Natural killer cell (primary cell): ENCODE measurements around the gene CAT. TPM values are rescaled to one million over a fixed set of nuclear protein-coding genes. Genes with fewer than 3 reads are reported as not detected.

ENCODE experiments used
- ATAC-seq, 3 donors: fragments of 150-1000 bp in 2 of 3; fragments of 200-7000 bp in 1 of 3; cut with Tn5 transposase; 1 replicate in 1 of 3; 2 replicates in 2 of 3; pipeline ENCODE4 v1.10.0; 2021; ENCODE audit warnings: mild to moderate bottlenecking in 2 of 3, moderate library complexity in 2 of 3
- DNase-seq, 2 donors: peaks; one replicate each; pipeline versions ENCODE4 v3.0.0 to v3.0.0-alpha.2; 2013 to 2021; ENCODE audit warnings: mixed read lengths in 1 of 2
- H3K27ac ChIP-seq: one replicate; pipeline ENCODE4 v1.5.1; 2013; ENCODE audit warnings: mild to moderate bottlenecking, low read length
- H3K27me3 ChIP-seq: one replicate; pipeline ENCODE4 v1.6.1; 2013; ENCODE audit warnings: low read length; ENCODE audit not compliant: control insufficient read depth, insufficient read depth
- H3K36me3 ChIP-seq: one replicate; pipeline ENCODE4 v1.6.1; 2013; ENCODE audit warnings: low read length; ENCODE audit not compliant: control insufficient read depth, insufficient read depth
- H3K4me1 ChIP-seq: one replicate; pipeline ENCODE4 v1.6.1; 2013; ENCODE audit warnings: low read length; ENCODE audit not compliant: control insufficient read depth, insufficient read depth
- H3K4me3 ChIP-seq: one replicate; pipeline ENCODE4 v1.5.1; 2013; ENCODE audit warnings: low read length
- H3K9me3 ChIP-seq: one replicate; pipeline ENCODE4 v1.6.1; 2013; ENCODE audit warnings: low read length; ENCODE audit not compliant: control insufficient read depth, insufficient read depth
- H3K27ac Mint-ChIP-seq, 2 donors: one replicate each; pipeline ENCODE4 v1.8.0; 2022; ENCODE audit warnings: mild to moderate bottlenecking in 2 of 2, mixed read lengths in 2 of 2, moderate library complexity in 1 of 2
- H3K27me3 Mint-ChIP-seq, 2 donors: one replicate each; pipeline ENCODE4 v1.8.0; 2022; ENCODE audit warnings: low read depth in 2 of 2, mixed read lengths in 2 of 2
- H3K36me3 Mint-ChIP-seq: one replicate; pipeline ENCODE4 v1.8.0; 2022; ENCODE audit warnings: mixed read lengths
- H3K4me1 Mint-ChIP-seq, 2 donors: one replicate each; pipeline ENCODE4 v1.8.0; 2022; ENCODE audit warnings: mixed read lengths in 2 of 2
- H3K4me3 Mint-ChIP-seq: one replicate; pipeline ENCODE4 v1.8.0; 2022; ENCODE audit warnings: mild to moderate bottlenecking, moderate library complexity, mixed read lengths
- H3K9me3 Mint-ChIP-seq, 2 donors: one replicate each; pipeline ENCODE4 v1.8.0; 2022; ENCODE audit warnings: mixed read lengths in 2 of 2
- WGBS: methylation state at CpG from one replicate; pipeline ENCODE4 v1.1.7; 2013; ENCODE audit warnings: missing lambda C conversion rate; ENCODE audit not compliant: insufficient coverage; 5-methylcytosine and 5-hydroxymethylcytosine counted together
- intact Hi-C: fragments of 100-400 bp; cut with micrococcal nuclease; formaldehyde crosslinking; loops from one replicate; pipeline ENCODE4 v1.14.2; 2022
- total RNA-seq, 4 donors: library from RNA; stranded (reverse); fragments of 120-200 nt in 1 of 4; gene quantifications; one replicate each; pipeline versions ENCODE4 v1.2.3 to v1.2.4, GENCODE V29; 2013 to 2022
- TF ChIP-seq, protein P1 (sequence below): fragments of 200-600 bp; IDR thresholded peaks from one replicate; pipeline ENCODE4 v1.8.0; 2022; ENCODE audit warnings: antibody characterized with exemption

CAT gene
- total RNA-seq, 3 donors from 2014 or later (not counting 1 experiment from before 2014, with no cell fraction given), result 31.0 to 43.9 (median 36.3) TPM

- DNase-seq (no peak), ATAC-seq (no peak)
- Mint-ChIP-seq H3K36me3 (no peaks in the 10 kb centered on the region), H3K27ac (no peak overlapping the region), H3K4me3 (no peak overlapping the region), H3K4me1 (no peaks in the 10 kb centered on the region), H3K27me3 (peaks cover 6 to 13% of the 10 kb centered on the region in 2 donors), H3K9me3 (no peaks in the 10 kb centered on the region)
- Histone ChIP-seq H3K27me3 (no peaks in the 10 kb centered on the region), H3K27ac (no peak overlapping the region), H3K4me1 (no peaks in the 10 kb centered on the region), H3K4me3 (no peak overlapping the region), H3K9me3 (no peaks in the 10 kb centered on the region), H3K36me3 (no peaks in the 10 kb centered on the region)
- TF ChIP-seq, protein P1, sequence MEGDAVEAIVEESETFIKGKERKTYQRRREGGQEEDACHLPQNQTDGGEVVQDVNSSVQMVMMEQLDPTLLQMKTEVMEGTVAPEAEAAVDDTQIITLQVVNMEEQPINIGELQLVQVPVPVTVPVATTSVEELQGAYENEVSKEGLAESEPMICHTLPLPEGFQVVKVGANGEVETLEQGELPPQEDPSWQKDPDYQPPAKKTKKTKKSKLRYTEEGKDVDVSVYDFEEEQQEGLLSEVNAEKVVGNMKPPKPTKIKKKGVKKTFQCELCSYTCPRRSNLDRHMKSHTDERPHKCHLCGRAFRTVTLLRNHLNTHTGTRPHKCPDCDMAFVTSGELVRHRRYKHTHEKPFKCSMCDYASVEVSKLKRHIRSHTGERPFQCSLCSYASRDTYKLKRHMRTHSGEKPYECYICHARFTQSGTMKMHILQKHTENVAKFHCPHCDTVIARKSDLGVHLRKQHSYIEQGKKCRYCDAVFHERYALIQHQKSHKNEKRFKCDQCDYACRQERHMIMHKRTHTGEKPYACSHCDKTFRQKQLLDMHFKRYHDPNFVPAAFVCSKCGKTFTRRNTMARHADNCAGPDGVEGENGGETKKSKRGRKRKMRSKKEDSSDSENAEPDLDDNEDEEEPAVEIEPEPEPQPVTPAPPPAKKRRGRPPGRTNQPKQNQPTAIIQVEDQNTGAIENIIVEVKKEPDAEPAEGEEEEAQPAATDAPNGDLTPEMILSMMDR, result no peak
- intact Hi-C loops, result no loop called here
- WGBS, result 85% methylated on average over 8 of the region's 8 CpGs
These were observed 40.3 kb downstream of the CAT start for GRCh38 chr11:34478845-34479663.

DNA sequence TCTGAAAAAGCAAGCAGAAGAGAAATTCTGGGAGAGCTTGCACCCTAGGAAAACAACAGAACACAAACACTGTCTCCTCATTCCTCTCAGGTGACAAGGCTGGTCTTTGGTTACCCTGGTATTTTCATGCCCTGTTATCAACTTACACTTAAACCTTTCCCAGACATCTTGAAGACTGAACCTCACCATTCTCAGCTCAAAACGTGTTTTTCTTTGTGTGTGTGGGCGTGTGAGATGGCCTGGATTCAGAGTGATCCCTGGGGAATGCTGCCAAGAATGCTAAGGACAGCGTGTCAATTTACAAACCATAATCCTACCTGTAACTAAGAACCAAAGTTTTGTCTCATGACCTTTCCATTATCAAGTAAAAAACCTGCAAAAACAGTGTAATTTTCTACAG lies 41.6 kb downstream of the CAT start:
- intact Hi-C loops, result no loop called here
- 100% methylated on average over 1 of the region's 3 CpGs for WGBS
- Mint-ChIP-seq H3K27me3 (peaks cover 9 to 13% of the 10 kb centered on the region in 2 donors), H3K4me3 (no peak overlapping the region), H3K36me3 (no peaks in the 10 kb centered on the region), H3K4me1 (no peaks in the 10 kb centered on the region), H3K27ac (no peak overlapping the region), H3K9me3 (no peaks in the 10 kb centered on the region)
- TF ChIP-seq, protein P1, result no peak
- no peak overlapping the region for H3K4me3 ChIP-seq
- H3K27me3 ChIP-seq, result no peaks in the 10 kb centered on the region
- H3K4me1 ChIP-seq, result no peaks in the 10 kb centered on the region
- no peaks in the 10 kb centered on the region for H3K9me3 ChIP-seq
- H3K27ac ChIP-seq, result no peak overlapping the region
- H3K36me3 ChIP-seq, result no peaks in the 10 kb centered on the region
- DNase-seq, result no peak
- ATAC-seq, result no peak

DNA sequence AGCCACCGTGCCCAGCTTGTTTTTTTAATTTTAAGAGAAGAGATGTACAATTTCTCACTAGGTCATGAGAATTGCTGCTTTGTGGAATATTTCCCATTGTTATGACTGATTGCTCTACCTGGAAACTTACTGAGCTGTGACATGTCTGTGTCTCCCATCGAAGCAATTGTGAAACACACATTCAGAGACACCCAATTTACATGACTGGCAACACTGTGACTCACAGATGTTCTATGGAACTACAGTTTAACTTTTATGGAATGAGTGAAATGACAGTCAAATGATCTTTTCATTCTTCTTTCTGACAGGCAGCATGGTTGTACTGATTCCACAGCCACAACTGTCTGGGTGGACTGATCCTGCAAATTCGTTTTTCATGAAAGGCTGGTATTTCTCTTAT lies 42.6 kb downstream of the CAT start:
- TF ChIP-seq, protein P1, result no peak
- H3K27ac Mint-ChIP-seq, result no peak overlapping the region
- H3K9me3 Mint-ChIP-seq, result no peaks in the 10 kb centered on the region
- H3K36me3 ChIP-seq, result no peaks in the 10 kb centered on the region
- H3K27me3 Mint-ChIP-seq, result peaks cover 9 to 13% of the 10 kb centered on the region in 2 donors
- H3K27ac ChIP-seq, result no peak overlapping the region
- WGBS, result 63% methylated on average over 3 of the region's 3 CpGs
- H3K27me3 ChIP-seq, result no peaks in the 10 kb centered on the region
- no peak overlapping the region for H3K4me3 ChIP-seq
- H3K4me1 ChIP-seq, result no peaks in the 10 kb centered on the region
- H3K36me3 Mint-ChIP-seq, result no peaks in the 10 kb centered on the region
- intact Hi-C loops, result no loop called here
- ATAC-seq (no peak), DNase-seq (no peak)
- no peaks in the 10 kb centered on the region for H3K4me1 Mint-ChIP-seq
- H3K9me3 ChIP-seq, result no peaks in the 10 kb centered on the region
- no peak overlapping the region for H3K4me3 Mint-ChIP-seq
